ENCODE data around the gene ECHDC3. TPM values are rescaled to one million over a fixed set of nuclear protein-coding genes. Genes with fewer than 3 reads are reported as not detected.
A peak's percentile ranks its signal among the peaks of the same experiment; 100 is the strongest.

The ECHDC3 gene
- total and polyA plus RNA-seq, 2 of the 4 experiments (the other 2 are of a cell fraction): 4.3 to 5.0 TPM

- no peak overlapping the region for H2AK5ac ChIP-seq (ENCODE audit: low read depth, low read length)
- H4K5ac ChIP-seq (ENCODE audit: low read depth, low read length): no peak overlapping the region
- ChIA-PET POLR2A (ENCODE audit: unreplicated experiment) (no interaction called here), CTCF (no interaction called here)
- no peak overlapping the region for H3K27ac ChIP-seq (ENCODE audit: insufficient read depth, low read length)
- H2BK20ac ChIP-seq (ENCODE audit: low read depth, low read length): no peak overlapping the region
- no peaks in the 10 kb centered on the region for H3K9me3 ChIP-seq (ENCODE audit: control insufficient read depth, insufficient read depth, low read length)
- H2AK9ac ChIP-seq (replicated peaks; ENCODE audit: low read depth, low read length, poor library complexity): peak overlapping the region; percentile 16
- DNase-seq (no peak), ATAC-seq (ENCODE audit: low read depth) (no peak)
- no peaks in the 10 kb centered on the region for H3K36me3 ChIP-seq (ENCODE audit: control insufficient read depth, insufficient read depth, low read length)
- no peak overlapping the region for H2BK5ac ChIP-seq (ENCODE audit: low read depth, low read length, poor library complexity, severe bottlenecking)
- TF ChIP-seq MAFK (IDR thresholded peaks at IDR 0.05; ENCODE audit: low read depth, low read length): no peak
- no peak for TF ChIP-seq FOS (IDR thresholded peaks at IDR 0.05; ENCODE audit: low read depth, low read length)
- TF ChIP-seq NFE2L2 (IDR thresholded peaks at IDR 0.05; ENCODE audit: low read depth, low read length): no peak
- TF ChIP-seq RCOR1 (IDR thresholded peaks at IDR 0.05; ENCODE audit: insufficient replicate concordance, low read length): no peak
- no peak for TF ChIP-seq POLR2A (IDR thresholded peaks at IDR 0.05; ENCODE audit: low read depth, low read length)
- no peak for TF ChIP-seq CHD1 (IDR thresholded peaks at IDR 0.05; ENCODE audit: low read depth, low read length)
- TF ChIP-seq BHLHE40 (IDR thresholded peaks at IDR 0.05; ENCODE audit: low read depth, low read length): no peak
- TF ChIP-seq USF2 (IDR thresholded peaks at IDR 0.05; ENCODE audit: low read depth, low read length): no peak
- TF ChIP-seq ELK1 (IDR thresholded peaks at IDR 0.05; ENCODE audit: borderline replicate concordance, low read depth, low read length): no peak
- no peak for TF ChIP-seq MAZ (IDR thresholded peaks at IDR 0.05; ENCODE audit: borderline replicate concordance, low read depth, low read length)
- no peak for TF ChIP-seq SMC3 (IDR thresholded peaks at IDR 0.05; ENCODE audit: low read depth, low read length)
- no peak for TF ChIP-seq MXI1 (IDR thresholded peaks at IDR 0.05; ENCODE audit: borderline replicate concordance, low read depth, low read length)
- TF ChIP-seq CEBPB (IDR thresholded peaks at IDR 0.05; ENCODE audit: low read depth, low read length): no peak
- TF ChIP-seq CTCF (conservative IDR thresholded peaks at IDR 0.05; ENCODE audit: low read depth, low read length): no peak
- TF ChIP-seq RFX5 (IDR thresholded peaks at IDR 0.05; ENCODE audit: low read depth, low read length): no peak
- no peak for TF ChIP-seq RAD21 (IDR thresholded peaks at IDR 0.05; ENCODE audit: low read length)
- no peak overlapping the region for H3K18ac ChIP-seq (ENCODE audit: low read depth, low read length)
- H4K8ac ChIP-seq (ENCODE audit: low read depth in 2 of 2, low read length in 2 of 2): no peak overlapping the region
- H4K91ac ChIP-seq (ENCODE audit: insufficient read depth, low read depth, low read length): no peak overlapping the region
- H2BK15ac ChIP-seq (ENCODE audit: low read depth, low read length): no peak overlapping the region
- no peak overlapping the region for H3K56ac ChIP-seq (ENCODE audit: extremely low read depth, insufficient read depth, low read length)
- WGBS, 2 experiments (ENCODE audit: extremely low coverage in 2 of 2, insufficient read length in 1 of 2): 87% methylated on average over 6 of the region's 9 CpGs; no CpG with 5 or more reads in 1 of the 2 experiments
- H3K4me1 ChIP-seq (ENCODE audit: control insufficient read depth, insufficient read depth, low read length): no peaks in the 10 kb centered on the region
- in situ Hi-C loops (cut with MboI; ENCODE audit: low sequenced_read_pairs): no loop called here
- no peak overlapping the region for H3K23ac ChIP-seq (ENCODE audit: low read depth, low read length)
- H3K9ac ChIP-seq (ENCODE audit: low read depth, low read length): no peak overlapping the region
- H3K9me1 ChIP-seq (ENCODE audit: insufficient read depth, low read length): peaks cover 14% of the 10 kb centered on the region
- dilution Hi-C loops (cut with HindIII; ENCODE audit: low sequenced_read_pairs, unreplicated experiment): no loop called here
- H2BK120ac ChIP-seq (ENCODE audit: low read depth, low read length): no peak overlapping the region
- H3K4ac ChIP-seq (ENCODE audit: low read depth, low read length): no peak overlapping the region
- H3K4me2 ChIP-seq (ENCODE audit: low read depth, low read length): no peak overlapping the region
- no peaks in the 10 kb centered on the region for H3K27me3 ChIP-seq (ENCODE audit: control insufficient read depth, insufficient read depth, low read length)
- BruUV-seq (replicated peaks): no TSS peak
- H2AFZ ChIP-seq (replicated peaks; ENCODE audit: low read length, poor library complexity): no peak overlapping the region
- H3K14ac ChIP-seq (replicated peaks; ENCODE audit: low read depth, low read length): no peak overlapping the region; the same call in 1 of the 2 replicates
- intact Hi-C loops (cut with micrococcal nuclease): no loop called here
- H3K4me3 ChIP-seq (ENCODE audit: insufficient read depth, low read depth, low read length): no peak overlapping the region
- H3K79me1 ChIP-seq (ENCODE audit: low read depth in 1 of 2, low read length in 2 of 2): no peaks in the 10 kb centered on the region
- no peaks in the 10 kb centered on the region for H4K20me1 ChIP-seq (ENCODE audit: insufficient read depth, low read length)
Observed at GRCh38 chr10:11799736-11800080, 57.5 kb downstream of the ECHDC3 start.

Data from IMR-90 (cell line).